ENCODE measurements around the gene AHRR. TPM values are rescaled to one million over a fixed set of nuclear protein-coding genes. Genes with fewer than 3 reads are reported as not detected.
"Not testable (repeated sequence)": the region's sequence is repeated elsewhere in the genome, so short reads cannot be mapped to it uniquely, and the experiment has no call there.

AHRR gene
- total RNA-seq = 2.1 TPM
- long read RNA-seq, partial matches to known transcripts = 1 of 4 reads
- long read RNA-seq, other reads (novel, unspliced or antisense) = 2 of 4 reads

- ATAC-seq (peak; percentile 89), DNase-seq (peak; percentile 82)
- intact Hi-C loops (cut with micrococcal nuclease) = no loop called here
These were observed at the start of gene AHRR for GRCh38 chr5:321230-321725. AHRR (plus strand) TSS chr5:321714; CDS start chr5:343903, 22,189 bp downstream.

DNA sequence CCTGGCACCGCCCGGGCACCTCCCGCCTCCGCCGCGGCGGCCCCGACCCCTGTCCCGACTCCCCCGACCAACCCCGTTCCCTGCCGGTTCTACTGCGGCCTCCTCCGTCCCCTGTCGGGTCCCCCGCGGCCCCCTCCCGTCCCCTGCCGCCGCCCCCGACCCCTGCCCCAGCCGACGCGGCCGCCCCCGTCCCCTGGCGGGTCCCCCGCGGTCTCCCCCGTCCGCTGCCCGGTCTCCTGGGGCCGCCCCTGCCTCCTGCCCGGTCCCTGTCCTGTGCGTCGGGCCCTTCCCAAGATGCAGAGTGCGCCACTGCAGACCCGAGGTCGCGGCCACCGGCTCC is 49.7 kb upstream of the AHRR start:
- DNase-seq; intact Hi-C loops (cut with micrococcal nuclease); ATAC-seq: not testable (repeated sequence)

- intact Hi-C loops (cut with micrococcal nuclease); ATAC-seq; DNase-seq: not testable (repeated sequence)
These were observed 48.4 kb upstream of the AHRR start for GRCh38 chr5:273091-273490.

- DNase-seq; intact Hi-C loops (cut with micrococcal nuclease); ATAC-seq: not testable (repeated sequence)
These were observed 48.0 kb upstream of the AHRR start for GRCh38 chr5:273491-273890.

DNA sequence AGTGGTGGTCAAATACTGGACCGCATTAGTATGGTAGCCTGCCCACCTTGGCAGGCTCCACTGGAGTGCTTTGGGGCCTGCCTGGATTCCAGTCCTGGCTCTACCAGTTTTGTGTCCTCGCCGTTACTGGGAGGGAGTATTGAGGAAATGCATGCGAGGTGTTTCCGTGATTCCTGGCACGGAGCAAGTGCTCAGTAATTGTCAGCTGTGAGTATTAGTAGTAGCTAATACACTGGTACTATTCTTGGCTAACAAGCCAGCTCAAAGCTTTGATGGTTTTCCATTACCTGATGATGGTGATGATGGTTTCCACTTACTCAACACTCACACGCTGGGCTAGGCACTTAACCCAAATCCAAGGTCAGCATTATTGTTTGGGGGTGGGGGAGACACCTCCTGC is 47.2 kb upstream of the AHRR start:
- intact Hi-C loops (cut with micrococcal nuclease); DNase-seq; ATAC-seq: not testable (repeated sequence)

DNA sequence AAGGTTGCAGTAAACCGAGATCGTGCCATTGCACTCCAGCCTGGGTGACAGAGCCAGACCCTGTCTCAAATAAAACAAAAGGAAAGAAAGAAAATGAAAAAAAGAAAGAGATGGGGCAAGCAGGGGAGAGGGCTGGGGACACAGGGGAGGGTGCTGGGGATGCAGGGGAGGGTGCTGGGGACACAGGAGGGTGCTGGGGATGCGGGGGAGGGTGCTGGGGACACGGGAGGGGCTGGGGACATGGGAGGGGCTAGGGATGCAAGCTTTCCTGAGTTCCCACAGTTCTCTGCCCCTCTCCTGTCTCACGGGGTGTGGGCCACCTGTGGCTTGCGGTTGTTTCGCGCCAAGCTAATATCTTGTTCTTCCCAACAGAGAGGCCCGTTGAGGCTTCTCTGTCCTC is 42.9 kb upstream of the AHRR start:
- ATAC-seq = no peak
- DNase-seq = no peak
- intact Hi-C loops (cut with micrococcal nuclease) = no loop called here

DNA sequence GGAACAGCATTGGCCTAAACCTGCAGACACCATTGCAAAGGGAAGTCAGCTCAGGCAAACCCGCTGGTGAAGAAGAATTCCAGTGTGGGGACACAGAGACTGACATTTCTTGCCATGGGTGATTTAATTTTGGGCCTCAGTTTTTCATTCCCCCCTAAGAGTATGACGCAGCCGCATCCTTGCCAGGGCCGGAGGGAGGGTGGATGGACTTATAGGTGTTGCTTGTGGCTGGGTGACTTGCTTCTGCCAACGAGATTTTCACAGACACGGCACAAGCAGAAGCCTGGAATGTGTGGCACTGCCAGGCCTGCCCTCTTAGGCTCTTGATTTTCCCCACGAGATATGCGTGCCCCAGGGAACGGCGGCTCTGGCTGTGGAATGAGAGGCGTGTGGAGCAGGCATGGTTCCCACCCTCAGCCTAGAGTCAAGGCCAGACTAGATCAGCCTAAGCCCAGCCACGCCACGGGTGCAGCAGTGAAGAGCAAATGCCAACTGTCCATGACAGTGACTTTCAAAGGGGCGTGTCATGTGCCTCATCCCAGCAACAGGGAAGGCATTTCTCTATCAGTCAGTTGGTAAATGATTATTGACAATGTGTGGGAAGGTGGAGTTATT is 42.4 kb upstream of the AHRR start:
- intact Hi-C loops (cut with micrococcal nuclease); DNase-seq; ATAC-seq: not testable (repeated sequence)

GRCh38 chr5:285991-286557 is 35.4 kb upstream of the AHRR start:
- no peak for ATAC-seq

DNA sequence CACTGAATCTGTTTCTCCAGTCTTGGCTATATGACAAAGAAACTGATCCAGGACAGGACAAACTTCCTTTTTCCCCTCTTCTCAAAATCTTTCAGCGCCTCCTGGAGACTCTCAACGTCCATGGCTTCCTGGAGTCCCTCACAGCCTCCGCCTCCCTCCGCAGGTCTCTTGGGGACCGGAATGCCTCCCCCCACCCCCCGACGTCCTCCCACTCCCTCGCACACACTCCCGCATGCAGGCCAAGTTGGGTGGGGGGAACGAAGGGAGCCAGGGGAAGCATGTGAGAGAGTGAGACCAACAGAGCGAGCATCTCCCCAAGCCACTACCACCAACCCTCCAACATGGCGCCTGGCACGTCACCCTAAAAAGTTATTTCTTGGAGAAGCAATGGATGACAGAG is 31.3 kb upstream of the AHRR start:
- DNase-seq; ATAC-seq; intact Hi-C loops (cut with micrococcal nuclease): not testable (repeated sequence)

More at GRCh38 chr5:285991-286557, 35.4 kb upstream of the AHRR start:
- DNase-seq = no peak
- intact Hi-C loops (cut with micrococcal nuclease) = no loop called here

DNA sequence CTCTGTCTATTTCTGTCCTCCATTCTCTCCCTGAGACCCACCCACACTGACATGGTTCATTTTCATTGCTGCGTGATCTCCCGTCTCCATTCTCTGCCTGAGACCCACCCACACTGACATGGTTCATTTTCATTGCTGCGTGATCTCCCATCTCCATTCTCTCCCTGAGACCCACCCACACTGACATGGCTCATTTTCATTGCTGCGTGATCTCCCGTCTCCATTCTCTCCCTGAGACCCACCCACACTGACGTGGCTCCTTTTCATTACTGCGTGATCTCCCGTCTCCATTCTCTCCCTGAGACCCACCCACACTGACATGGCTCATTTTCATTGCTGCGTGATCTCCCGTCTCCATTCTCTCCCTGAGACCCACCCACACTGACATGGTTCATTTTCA is 30.2 kb upstream of the AHRR start:
- intact Hi-C loops (cut with micrococcal nuclease); ATAC-seq: not testable (repeated sequence)

GRCh38 chr5:294788-295187 is 26.7 kb upstream of the AHRR start:
- DNase-seq; intact Hi-C loops (cut with micrococcal nuclease); ATAC-seq: not testable (repeated sequence)

More for the DNA sequence above, 30.2 kb upstream of the AHRR start:
- DNase-seq = not testable (repeated sequence)

DNA sequence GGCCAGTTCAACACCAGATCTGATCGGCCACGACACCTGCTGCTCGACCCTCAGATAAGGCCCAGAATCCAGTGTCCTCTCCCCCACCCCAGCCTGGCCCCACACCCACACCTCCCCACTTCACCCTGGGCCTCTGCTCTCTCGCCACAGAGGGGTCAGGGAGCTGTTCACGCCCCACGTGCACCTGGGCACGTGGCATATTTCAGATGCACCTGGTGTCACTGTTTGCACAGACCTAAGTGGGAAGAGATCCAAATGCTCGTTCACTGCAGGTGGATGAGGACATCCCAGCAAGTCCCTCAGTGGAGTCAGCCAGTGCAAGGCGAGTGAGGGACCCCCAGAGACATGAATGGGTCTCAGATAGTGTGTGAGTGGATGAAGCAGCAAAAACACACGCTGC is 25.3 kb upstream of the AHRR start:
- DNase-seq; ATAC-seq; intact Hi-C loops (cut with micrococcal nuclease): not testable (repeated sequence)

DNA sequence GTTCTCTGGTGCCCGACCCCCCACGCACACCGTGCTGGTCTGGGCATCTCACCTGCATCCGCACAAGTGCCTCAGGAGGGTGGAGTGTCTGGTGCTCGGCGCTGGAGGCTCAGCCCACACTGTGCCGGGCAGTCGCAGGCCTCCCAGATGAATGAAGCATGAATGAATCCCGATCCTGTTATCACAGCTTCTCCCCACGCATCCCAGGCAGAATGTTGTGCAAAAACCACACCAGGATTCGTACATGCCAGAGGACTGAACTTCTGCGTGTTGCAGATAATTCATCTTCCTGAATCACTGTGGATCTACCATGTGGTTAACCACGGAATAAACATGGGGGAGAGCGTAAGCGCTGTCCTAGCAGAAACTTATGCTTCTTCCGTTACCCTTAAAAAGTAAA is 24.6 kb upstream of the AHRR start:
- intact Hi-C loops (cut with micrococcal nuclease); DNase-seq; ATAC-seq: not testable (repeated sequence)

GRCh38 chr5:297448-297847 is 24.1 kb upstream of the AHRR start:
- DNase-seq; intact Hi-C loops (cut with micrococcal nuclease); ATAC-seq: not testable (repeated sequence)

DNA sequence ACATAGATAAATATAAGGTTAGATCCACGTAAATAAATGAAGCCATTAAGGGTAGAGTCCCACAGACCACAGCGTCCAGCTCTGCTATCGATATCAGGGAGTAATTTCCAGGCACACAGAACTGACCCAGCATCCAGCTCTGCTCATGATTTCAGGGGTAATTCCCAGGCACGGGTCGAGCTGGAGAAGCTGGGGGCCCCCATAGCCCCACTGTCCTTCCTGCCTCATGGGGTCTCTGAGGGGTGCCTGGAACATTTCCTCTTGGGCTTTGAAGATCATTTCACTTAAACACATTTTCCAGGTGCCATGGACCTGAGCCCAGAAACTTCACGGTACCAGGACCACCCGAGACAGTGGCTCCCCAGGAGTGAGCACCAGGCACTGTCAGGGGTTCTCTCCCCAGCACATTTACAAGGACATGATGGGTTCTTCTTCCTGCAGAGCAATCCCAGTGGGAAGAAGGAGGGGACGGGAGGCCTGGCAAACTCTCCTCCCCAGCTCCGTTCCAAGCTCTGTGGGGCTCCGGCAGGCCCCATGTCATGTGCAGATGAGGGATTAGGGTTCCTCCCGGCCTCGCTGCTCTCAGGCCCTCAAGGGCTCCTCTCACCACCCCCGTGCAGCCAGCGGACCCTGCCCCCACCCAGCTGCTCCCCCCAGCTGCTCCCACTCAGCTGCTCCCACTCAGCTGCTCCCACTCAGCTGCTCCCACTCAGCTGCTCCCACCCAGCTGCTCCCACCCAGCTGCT is 23.4 kb upstream of the AHRR start:
- DNase-seq; intact Hi-C loops (cut with micrococcal nuclease); ATAC-seq: not testable (repeated sequence)

GRCh38 chr5:298737-299125 is 22.8 kb upstream of the AHRR start:
- intact Hi-C loops (cut with micrococcal nuclease) = no loop called here
- no peak for DNase-seq
- ATAC-seq = no peak

DNA sequence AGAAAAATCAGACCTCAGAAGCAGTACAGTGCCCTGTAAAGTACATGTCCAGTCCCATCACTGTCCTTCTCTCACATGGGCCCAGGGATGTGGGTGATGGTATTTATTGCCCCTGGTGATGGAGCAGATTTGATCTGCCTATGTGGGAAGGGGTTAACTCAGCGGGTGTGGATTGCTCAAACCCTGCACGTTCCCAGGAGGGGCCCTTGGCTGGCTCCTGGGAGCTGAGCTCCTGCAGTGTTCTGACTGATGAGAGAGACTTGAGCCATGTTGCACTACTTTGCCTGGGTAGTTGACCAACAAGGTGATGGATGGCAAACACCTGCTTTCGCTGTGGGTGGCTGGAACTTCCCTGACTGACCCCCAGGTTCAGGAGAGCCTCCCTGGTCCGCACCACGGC is 21.6 kb upstream of the AHRR start:
- intact Hi-C loops (cut with micrococcal nuclease); ATAC-seq: not testable (repeated sequence)

GRCh38 chr5:300691-301435 is 20.7 kb upstream of the AHRR start:
- DNase-seq; ATAC-seq; intact Hi-C loops (cut with micrococcal nuclease): not testable (repeated sequence)

More for the DNA sequence above, 21.6 kb upstream of the AHRR start:
- not testable (repeated sequence) for DNase-seq

DNA sequence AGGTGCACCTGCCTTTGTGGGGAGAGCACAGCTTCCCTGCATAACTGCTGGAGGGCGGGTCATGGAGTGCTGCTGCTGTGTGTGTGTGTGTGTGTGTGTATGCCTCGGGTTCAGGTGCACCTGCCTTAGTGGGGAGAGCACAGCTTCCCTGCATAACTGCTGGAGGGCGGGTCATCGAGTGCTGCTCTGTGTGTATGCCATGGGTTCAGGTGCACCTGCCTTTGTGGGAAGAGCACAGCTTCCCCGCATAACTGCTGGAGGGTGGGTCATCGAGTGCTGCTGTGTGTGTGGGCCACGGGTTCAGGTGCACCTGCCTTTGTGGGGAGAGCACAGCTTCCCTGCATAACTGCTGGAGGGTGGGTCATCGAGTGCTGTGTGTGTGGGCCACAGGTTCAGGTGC is 19.1 kb upstream of the AHRR start:
- DNase-seq = not testable (repeated sequence)

More for the DNA sequence above, 19.1 kb upstream of the AHRR start:
- ATAC-seq; intact Hi-C loops (cut with micrococcal nuclease): not testable (repeated sequence)
